Astrocyte (in vitro differentiated cells and primary cell): ENCODE data around the gene C1QTNF9. TPM values are rescaled to one million over a fixed set of nuclear protein-coding genes. Genes with fewer than 3 reads are reported as not detected.

Experiments
- DNase-seq: peaks from one replicate; pipeline ENCODE4 v3.0.0-alpha.2; 2010; ENCODE audit warnings: low read depth
- FAIRE-seq: peaks from 2 replicates; lab custom pipeline; 2011; peaks lifted over from hg19 to GRCh38; lab: Jason Lieb, UNC
- H2AFZ ChIP-seq: 2 replicates; pipeline ENCODE4 v1.6.0; 2012; ENCODE audit warnings: low read depth, low read length, inconsistent platforms
- H3K27ac ChIP-seq: 2 replicates; pipeline ENCODE4 v1.5.1; 2011; ENCODE audit warnings: low read depth, low read length, inconsistent platforms
- H3K27me3 ChIP-seq: 2 replicates; pipeline ENCODE4 v1.6.0; 2011; ENCODE audit warnings: low read length, inconsistent platforms; ENCODE audit not compliant: insufficient read depth
- H3K36me3 ChIP-seq: 2 replicates; pipeline ENCODE4 v1.5.1; 2011; ENCODE audit warnings: low read length, inconsistent platforms; ENCODE audit not compliant: insufficient read depth
- H3K4me1 ChIP-seq: 2 replicates; pipeline ENCODE4 v1.5.1; 2011; ENCODE audit warnings: low read length, inconsistent platforms; ENCODE audit not compliant: insufficient read depth
- H3K4me2 ChIP-seq: 2 replicates; pipeline ENCODE4 v1.6.0; 2012; ENCODE audit warnings: low read length, inconsistent platforms
- H3K4me3 ChIP-seq: 2 replicates; pipeline ENCODE4 v1.5.1; 2011; ENCODE audit warnings: low read depth, mild to moderate bottlenecking, low read length, inconsistent platforms; ENCODE audit not compliant: insufficient read depth
- H3K79me2 ChIP-seq: 2 replicates; pipeline ENCODE4 v1.6.0; 2012; ENCODE audit warnings: mild to moderate bottlenecking, low read length, inconsistent platforms; ENCODE audit not compliant: insufficient read depth
- H3K9ac ChIP-seq: 2 replicates; pipeline ENCODE4 v1.6.0; 2012; ENCODE audit warnings: mild to moderate bottlenecking, low read length, inconsistent platforms
- H3K9me3 ChIP-seq: 2 replicates; pipeline ENCODE4 v1.5.1; 2012; ENCODE audit warnings: low read depth, mild to moderate bottlenecking, low read length, inconsistent platforms; ENCODE audit not compliant: insufficient read depth
- H4K20me1 ChIP-seq: 2 replicates; pipeline ENCODE4 v1.6.0; 2012; ENCODE audit warnings: low read length, inconsistent platforms; ENCODE audit not compliant: insufficient read depth
- H3K27ac Mint-ChIP-seq: one replicate; pipeline ENCODE4 v1.8.0; 2021; ENCODE audit warnings: mild to moderate bottlenecking, mixed read lengths; ENCODE audit not compliant: unreplicated experiment
- H3K27me3 Mint-ChIP-seq: one replicate; pipeline ENCODE4 v1.8.0; 2021; ENCODE audit warnings: low read depth, mixed read lengths; ENCODE audit not compliant: unreplicated experiment
- H3K36me3 Mint-ChIP-seq: one replicate; pipeline ENCODE4 v1.8.0; 2021; ENCODE audit warnings: low read depth, mixed read lengths; ENCODE audit not compliant: unreplicated experiment
- H3K4me1 Mint-ChIP-seq: one replicate; pipeline ENCODE4 v1.8.0; 2021; ENCODE audit warnings: low read depth, mixed read lengths; ENCODE audit not compliant: unreplicated experiment
- H3K4me3 Mint-ChIP-seq: one replicate; pipeline ENCODE4 v1.8.0; 2021; ENCODE audit warnings: mild to moderate bottlenecking, moderate library complexity, mixed read lengths; ENCODE audit not compliant: unreplicated experiment
- H3K9me3 Mint-ChIP-seq: one replicate; pipeline ENCODE4 v1.8.0; 2021; ENCODE audit warnings: mild to moderate bottlenecking, mixed read lengths; ENCODE audit not compliant: unreplicated experiment
- CTCF ChIP-seq: IDR thresholded peaks from 2 replicates; pipeline ENCODE4 v1.5.1; 2011; ENCODE audit warnings: low read depth, mild to moderate bottlenecking, inconsistent platforms, low read length, moderate library complexity; ENCODE audit not compliant: insufficient read depth
- EZH2 ChIP-seq: IDR thresholded peaks from 2 replicates; pipeline ENCODE4 v1.6.1; 2012; ENCODE audit warnings: mild to moderate bottlenecking, low read length, inconsistent platforms; ENCODE audit not compliant: insufficient read depth
- total RNA-seq: library from RNA; stranded (reverse); gene quantifications from 2 replicates; pipeline ENCODE4 v1.2.1, GENCODE V29; 2021

C1QTNF9 gene
- total RNA-seq, 1 donor from 2014 or later: not detected

- H3K27ac Mint-ChIP-seq: peak overlapping the region; percentile 68
- H2AFZ ChIP-seq: peak overlapping the region; percentile 85
- H3K4me1 ChIP-seq: peaks cover 25% of the 10 kb centered on the region
- peak overlapping the region; percentile 85 for H3K4me2 ChIP-seq
- no peak for DNase-seq
- H3K4me3 Mint-ChIP-seq: peak overlapping the region; percentile 18
- no peaks in the 10 kb centered on the region for H3K9me3 Mint-ChIP-seq
- no peaks in the 10 kb centered on the region for H3K79me2 ChIP-seq
- H3K9me3 ChIP-seq: no peaks in the 10 kb centered on the region
- no peaks in the 10 kb centered on the region for H3K27me3 Mint-ChIP-seq
- no peaks in the 10 kb centered on the region for H3K36me3 Mint-ChIP-seq
- H3K4me1 Mint-ChIP-seq: peaks cover 25% of the 10 kb centered on the region
- no peaks in the 10 kb centered on the region for H4K20me1 ChIP-seq
- peak overlapping the region; percentile 29 for H3K27ac ChIP-seq
- peak overlapping the region; percentile 55 for H3K4me3 ChIP-seq
- H3K9ac ChIP-seq: peak overlapping the region; percentile 75
- peak; percentile 5 for FAIRE-seq
- H3K27me3 ChIP-seq: no peaks in the 10 kb centered on the region
- TF ChIP-seq EZH2 (no peak), CTCF (no peak)
- H3K36me3 ChIP-seq: no peaks in the 10 kb centered on the region
Measured at GRCh38 chr13:24271231-24271600, 38.2 kb upstream of the C1QTNF9 start.

DNA sequence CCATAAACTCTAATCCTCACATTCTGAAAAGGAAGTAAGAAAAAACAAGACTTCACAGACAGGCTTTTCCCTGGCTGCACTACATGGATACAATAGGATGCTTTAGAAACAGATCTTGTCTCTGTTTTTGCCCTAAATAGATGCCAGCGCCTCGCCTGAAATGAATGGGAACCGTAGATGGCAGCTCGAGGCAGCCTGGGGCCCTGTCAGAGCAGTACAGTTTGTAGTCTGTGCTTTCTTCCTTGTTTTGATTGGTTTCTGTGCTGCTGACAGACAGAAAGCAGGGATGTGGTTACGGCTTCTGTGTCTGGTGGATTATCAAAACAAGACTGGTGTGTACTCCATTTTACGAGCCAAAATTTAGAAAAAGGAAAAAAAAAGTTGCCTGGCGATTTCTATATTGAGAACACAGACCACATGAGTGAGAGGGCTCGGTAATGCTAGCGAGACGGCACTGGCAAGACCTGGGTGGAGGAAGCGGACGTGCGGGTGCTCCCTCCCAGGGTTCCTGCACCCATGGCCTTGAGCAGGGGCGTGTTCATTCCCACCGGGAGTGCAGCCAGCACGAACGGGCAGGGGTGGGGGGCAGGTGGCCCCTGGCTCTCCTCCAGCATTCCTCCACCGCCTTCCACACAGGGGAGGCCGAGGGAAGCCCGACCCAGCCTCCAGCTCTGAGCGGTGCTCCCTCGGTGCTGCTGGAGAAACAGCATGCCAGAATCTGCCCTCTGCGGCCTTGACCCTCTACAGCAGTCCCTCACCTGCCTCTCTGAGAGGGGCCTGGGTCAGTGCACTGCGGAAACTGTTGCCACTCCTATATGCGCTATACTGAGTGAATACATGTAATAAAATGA lies 37.6 kb upstream of the C1QTNF9 start:
- Mint-ChIP-seq H3K36me3 (no peaks in the 10 kb centered on the region), H3K9me3 (no peaks in the 10 kb centered on the region), H3K27me3 (no peaks in the 10 kb centered on the region), H3K4me1 (peaks cover 25% of the 10 kb centered on the region), H3K4me3 (peak overlapping the region; percentile 7), H3K27ac (peak overlapping the region; percentile 79)
- Histone ChIP-seq H3K9ac (peak overlapping the region; percentile 75), H3K4me3 (peak overlapping the region; percentile 55), H3K27ac (peak overlapping the region; percentile 29), H3K79me2 (no peaks in the 10 kb centered on the region), H3K4me2 (peak overlapping the region; percentile 85), H4K20me1 (no peaks in the 10 kb centered on the region), H2AFZ (peak overlapping the region; percentile 84), H3K27me3 (no peaks in the 10 kb centered on the region), H3K36me3 (no peaks in the 10 kb centered on the region), H3K9me3 (no peaks in the 10 kb centered on the region), H3K4me1 (peaks cover 25% of the 10 kb centered on the region)
- DNase-seq (peak; percentile 79), FAIRE-seq (no peak)
- TF ChIP-seq CTCF (no peak), EZH2 (no peak)
